Activated naive CD4-positive, alpha-beta T cell treated with anti-CD3 and anti-CD28 coated beads, Interleukin-2, amount 50 U/mL, for 72 hours (primary cell): ENCODE data around the gene RNU1-1. TPM values are rescaled to one million over a fixed set of nuclear protein-coding genes. Genes with fewer than 3 reads are reported as not detected.
A peak's percentile ranks its signal among the peaks of the same experiment; 100 is the strongest.
"Not testable (repeated sequence)": the region's sequence is repeated elsewhere in the genome, so short reads cannot be mapped to it uniquely, and the experiment has no call there.

Experiments
- ATAC-seq, 2 donors: fragments of 150-1000 bp; cut with Tn5 transposase; 2 replicates each; pipeline ENCODE4 v1.10.0; 2021; ENCODE audit warnings: mild to moderate bottlenecking in 2 of 2, moderate library complexity in 2 of 2
- DNase-seq, 2 donors: peaks; one replicate each; pipeline ENCODE4 v3.0.0; 2021 to 2022; ENCODE audit warnings: low spot score in 2 of 2
- H3K27ac Mint-ChIP-seq, 2 donors: one replicate each; pipeline ENCODE4 v1.8.0; 2022; ENCODE audit warnings: mild to moderate bottlenecking in 2 of 2, mixed read lengths in 2 of 2
- H3K36me3 Mint-ChIP-seq, 2 donors: one replicate each; pipeline ENCODE4 v1.8.0; 2022; ENCODE audit warnings: mixed read lengths in 2 of 2
- H3K9me3 Mint-ChIP-seq, 2 donors: one replicate each; pipeline ENCODE4 v1.8.0; 2022; ENCODE audit warnings: mixed read lengths in 2 of 2
- total RNA-seq, 2 donors: library from RNA; stranded (reverse); gene quantifications; one replicate each; pipeline ENCODE4 v1.2.3, GENCODE V29; 2022

The RNU1-1 gene
- total RNA-seq, 2 donors from 2014 or later, result 1,082 to 1,722 TPM

- DNase-seq, H3K27ac Mint-ChIP-seq, H3K9me3 Mint-ChIP-seq, ATAC-seq, H3K36me3 Mint-ChIP-seq: not testable (repeated sequence)
Measured at GRCh38 chr1:16506364-16507136, 7.5 kb downstream of the RNU1-1 start.

- not testable (repeated sequence) for ATAC-seq
Measured at GRCh38 chr1:16505870-16506269, 8.2 kb downstream of the RNU1-1 start.

GRCh38 chr1:16503494-16503893, 10.6 kb downstream of the RNU1-1 start:
- Mint-ChIP-seq H3K27ac (no peak overlapping the region), H3K36me3 (peaks cover 0 to 5% of the 10 kb centered on the region in 2 donors), H3K9me3 (no peaks in the 10 kb centered on the region)
- ATAC-seq (no peak), DNase-seq (no peak)

More at GRCh38 chr1:16505870-16506269, 8.2 kb downstream of the RNU1-1 start:
- not testable (repeated sequence) for H3K36me3 Mint-ChIP-seq, H3K9me3 Mint-ChIP-seq, DNase-seq, H3K27ac Mint-ChIP-seq

GRCh38 chr1:16501446-16501845, 12.6 kb downstream of the RNU1-1 start:
- not testable (repeated sequence) for ATAC-seq, H3K9me3 Mint-ChIP-seq, H3K36me3 Mint-ChIP-seq, H3K27ac Mint-ChIP-seq, DNase-seq

- H3K36me3 Mint-ChIP-seq, ATAC-seq, H3K9me3 Mint-ChIP-seq, DNase-seq, H3K27ac Mint-ChIP-seq: not testable (repeated sequence)
Measured at GRCh38 chr1:16500975-16501374, 13.1 kb downstream of the RNU1-1 start.

- not testable (repeated sequence) for ATAC-seq, H3K36me3 Mint-ChIP-seq, H3K27ac Mint-ChIP-seq, H3K9me3 Mint-ChIP-seq, DNase-seq
Measured at GRCh38 chr1:16500466-16500865, 13.6 kb downstream of the RNU1-1 start.

- peak overlapping the region in 1 of 2 donors; percentile 10 for H3K27ac Mint-ChIP-seq
- H3K36me3 Mint-ChIP-seq, result no peaks in the 10 kb centered on the region
- ATAC-seq (peak; percentile 93 to 96), DNase-seq (peak; percentile 90 to 91)
- H3K9me3 Mint-ChIP-seq, result no peaks in the 10 kb centered on the region
Measured at GRCh38 chr1:16498573-16499413, 15.3 kb downstream of the RNU1-1 start.

DNA sequence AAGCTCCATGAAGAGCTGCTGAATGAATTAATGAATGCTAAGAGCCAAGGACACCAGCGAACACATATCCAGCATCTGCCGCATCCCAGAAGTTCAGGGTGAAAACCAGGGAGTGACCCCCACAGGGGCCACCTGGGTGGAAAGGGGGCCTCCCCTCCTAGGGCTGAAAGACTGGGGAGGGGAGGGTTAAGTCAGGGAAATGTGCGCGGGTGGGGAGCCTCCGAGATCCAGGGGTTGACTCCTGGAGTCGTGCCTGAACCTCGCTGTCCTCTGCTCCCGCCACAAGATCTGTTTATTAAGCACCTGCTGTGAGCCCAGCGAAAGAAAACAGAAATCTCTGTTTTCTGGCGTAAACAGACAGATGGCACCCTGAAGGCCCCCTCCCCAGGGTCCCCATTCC, 16.0 kb downstream of the RNU1-1 start:
- ATAC-seq, H3K36me3 Mint-ChIP-seq, H3K9me3 Mint-ChIP-seq, DNase-seq: not testable (repeated sequence)
- H3K27ac Mint-ChIP-seq, result peak overlapping the region in 1 of 2 donors; percentile 10

DNA sequence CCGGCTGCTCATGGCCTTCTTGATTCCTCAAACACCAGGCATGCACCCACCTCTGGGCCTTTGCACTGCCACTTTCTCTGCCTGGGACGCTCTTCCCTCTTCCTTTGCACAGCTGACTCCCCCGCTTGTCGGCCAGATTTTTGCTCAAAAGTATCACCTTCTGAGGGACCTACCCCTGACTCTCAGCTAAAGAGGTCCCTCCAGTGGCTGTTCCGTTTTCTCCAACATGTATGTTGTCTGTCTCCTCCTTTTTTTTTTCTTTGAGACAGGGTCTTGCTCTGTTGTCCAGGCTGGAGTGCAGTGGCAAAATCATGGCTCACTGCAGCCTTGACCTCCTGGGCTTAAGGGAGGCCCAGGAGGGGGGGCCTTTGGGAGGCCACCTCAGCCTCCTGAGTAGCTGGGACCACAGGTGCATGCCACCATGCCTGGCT, 16.6 kb downstream of the RNU1-1 start:
- not testable (repeated sequence) for H3K36me3 Mint-ChIP-seq, DNase-seq, H3K9me3 Mint-ChIP-seq, ATAC-seq
- peak overlapping the region in 1 of 2 donors; percentile 10 for H3K27ac Mint-ChIP-seq

- not testable (repeated sequence) for ATAC-seq, DNase-seq, H3K9me3 Mint-ChIP-seq, H3K36me3 Mint-ChIP-seq
- H3K27ac Mint-ChIP-seq, result peak overlapping the region in 1 of 2 donors; percentile 88
Measured at GRCh38 chr1:16493731-16494130, 20.4 kb downstream of the RNU1-1 start.

DNA sequence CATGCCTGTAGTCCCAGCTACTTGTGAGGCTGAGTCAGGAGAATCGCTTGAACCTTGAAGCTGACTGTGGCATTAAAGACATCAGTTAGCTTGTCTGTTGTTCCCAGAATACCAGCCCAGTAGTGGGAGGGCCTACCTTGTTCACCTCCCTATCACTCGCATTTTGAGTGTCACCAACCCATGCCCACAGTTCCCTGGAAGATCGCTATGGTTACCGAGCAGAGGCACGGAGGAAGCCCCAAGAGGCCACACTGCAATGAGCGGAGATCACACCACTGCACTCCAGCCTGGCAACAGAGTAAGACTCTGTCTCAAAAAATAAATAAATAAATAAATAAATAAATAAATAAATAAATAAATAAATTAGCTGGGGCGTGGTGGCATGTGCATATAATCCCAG, 21.1 kb downstream of the RNU1-1 start:
- not testable (repeated sequence) for H3K9me3 Mint-ChIP-seq, DNase-seq
- ATAC-seq, result peak; percentile 84 to 85

GRCh38 chr1:16491056-16491675, 22.9 kb downstream of the RNU1-1 start:
- no peak for ATAC-seq
- Mint-ChIP-seq H3K36me3 (no peaks in the 10 kb centered on the region), H3K27ac (peak overlapping the region in 1 of 2 donors; percentile 88), H3K9me3 (no peaks in the 10 kb centered on the region)
- no peak for DNase-seq

More for the DNA sequence above, 21.1 kb downstream of the RNU1-1 start:
- H3K36me3 Mint-ChIP-seq, result not testable (repeated sequence)
- H3K27ac Mint-ChIP-seq, result peak overlapping the region; percentile 70 to 88

GRCh38 chr1:16489195-16489880, 24.7 kb downstream of the RNU1-1 start:
- ATAC-seq, H3K27ac Mint-ChIP-seq, DNase-seq, H3K9me3 Mint-ChIP-seq, H3K36me3 Mint-ChIP-seq: not testable (repeated sequence)

GRCh38 chr1:16487011-16487410, 27.1 kb downstream of the RNU1-1 start:
- H3K9me3 Mint-ChIP-seq, DNase-seq, H3K27ac Mint-ChIP-seq, ATAC-seq, H3K36me3 Mint-ChIP-seq: not testable (repeated sequence)

- not testable (repeated sequence) for ATAC-seq, H3K27ac Mint-ChIP-seq, H3K36me3 Mint-ChIP-seq, DNase-seq, H3K9me3 Mint-ChIP-seq
Measured at GRCh38 chr1:16486316-16486715, 27.8 kb downstream of the RNU1-1 start.

GRCh38 chr1:16484931-16485330, 29.2 kb downstream of the RNU1-1 start:
- no peak for ATAC-seq
- DNase-seq, result no peak
- Mint-ChIP-seq H3K9me3 (no peaks in the 10 kb centered on the region), H3K27ac (peak overlapping the region in 1 of 2 donors; percentile 30), H3K36me3 (no peaks in the 10 kb centered on the region)
